ENCODE results near the gene NLRP3. TPM values are rescaled to one million over a fixed set of nuclear protein-coding genes. Genes with fewer than 3 reads are reported as not detected.
"Not testable (repeated sequence)": the region's sequence is repeated elsewhere in the genome, so short reads cannot be mapped to it uniquely, and the experiment has no call there.

Gene NLRP3
- total RNA-seq (2021; ENCODE audit: unreplicated experiment) (0.33 TPM), Bru-seq, nascent RNA (percentile 15 among the genes with signal in this experiment), BruChase-seq, experiment 1, labeled RNA remaining after a 2-hour chase (percentile 21 among the genes with signal in this experiment), BruChase-seq, experiment 2, labeled RNA remaining after a 6-hour chase (percentile 17 among the genes with signal in this experiment)
- polyA plus RNA-seq (2012; ENCODE audit: insufficient read length) = 0.11 TPM
- long read RNA-seq = 0 reads

GRCh38 chr1:247415423-247416361, at the start of gene NLRP3:
NLRP3 (plus strand) TSS chr1:247416173; CDS start chr1:247418801, 2,628 bp downstream.
- no peaks in the 10 kb centered on the region for H3K36me3 ChIP-seq (ENCODE audit: control insufficient read depth, insufficient read depth, low read length)
- H3K9me3 ChIP-seq (ENCODE audit: control insufficient read depth, insufficient read depth, low read depth, low read length) = no peaks in the 10 kb centered on the region
- H3K4me1 ChIP-seq (ENCODE audit: control insufficient read depth, insufficient read depth, low read length) = peaks cover 10% of the 10 kb centered on the region; the same call in 1 of the 2 replicates
- intact Hi-C loops (cut with micrococcal nuclease; ENCODE audit: unreplicated experiment) (no loop called here), in situ Hi-C loops (cut with HindIII; ENCODE audit: low pct_unique_long_range_greater_than_20kb, low sequenced_read_pairs) (no loop called here)
- ChIA-PET POLR2A (no interaction called here), CTCF (interaction anchor here (0.6 kb wide), 1 partner anchor 34 kb away, joined by 3 read pairs; no protein-coding TSS in a partner anchor)
- TF ChIP-seq CTCF (IDR thresholded peaks at IDR 0.05) (no peak), POLR2AphosphoS5 (IDR thresholded peaks at IDR 0.05; ENCODE audit: low read depth, low read length) (no peak), TCF7L2 (IDR thresholded peaks at IDR 0.05; ENCODE audit: low read depth, low read length) (no peak), REST (IDR thresholded peaks at IDR 0.05; ENCODE audit: insufficient read depth in 1 of 2, low read depth in 2 of 2, low read length in 1 of 2) (no peak), SIN3A (IDR thresholded peaks at IDR 0.05; ENCODE audit: borderline replicate concordance, insufficient read depth, low read depth, low read length) (no peak)
- H3K27me3 ChIP-seq (ENCODE audit: control insufficient read depth, insufficient read depth, low read length) = no peaks in the 10 kb centered on the region
- peak; percentile 88 for ATAC-seq
- H3K4me3 ChIP-seq (ENCODE audit: low read depth in 2 of 2, low read length in 2 of 2) = peak within 1 kb of the TSS; percentile 25 to 54
- H3K27ac ChIP-seq (ENCODE audit: low read length) = no peak within 1 kb of the TSS
- DNase-seq (ENCODE audit: low read depth, low spot score) = no peak
- BruUV-seq (replicated peaks) = no TSS peak

GRCh38 chr1:247366345-247366744, 49.6 kb upstream of the NLRP3 start:
- intact Hi-C loops (cut with micrococcal nuclease; ENCODE audit: unreplicated experiment); DNase-seq (ENCODE audit: low read depth, low spot score); H3K27ac ChIP-seq (ENCODE audit: low read length); CTCF ChIA-PET; in situ Hi-C loops (cut with HindIII; ENCODE audit: low pct_unique_long_range_greater_than_20kb, low sequenced_read_pairs); H3K4me1 ChIP-seq (ENCODE audit: control insufficient read depth, insufficient read depth, low read length); BruUV-seq (replicated peaks); H3K36me3 ChIP-seq (ENCODE audit: control insufficient read depth, insufficient read depth, low read length); H3K9me3 ChIP-seq (ENCODE audit: control insufficient read depth, insufficient read depth, low read depth, low read length); POLR2A ChIA-PET; ATAC-seq; H3K27me3 ChIP-seq (ENCODE audit: control insufficient read depth, insufficient read depth, low read length); H3K4me3 ChIP-seq (ENCODE audit: low read depth in 2 of 2, low read length in 2 of 2): not testable (repeated sequence)
